ENCODE data around the gene CIC.

- no peak for TF ChIP-seq CTCF (conservative IDR thresholded peaks at IDR 0.05)
- no peak for TF ChIP-seq EZH2 (IDR thresholded peaks at IDR 0.05; ENCODE audit: low read depth)
Observed at GRCh38 chr19:42291435-42291810, 22.4 kb downstream of the CIC start.
